NK-92 (cell line): ENCODE data around the gene NNAT.

Experiments used
- DNase-seq: peaks from one replicate; lab custom pipeline; 2025; ENCODE audit not compliant: unreplicated experiment; lab: John Stamatoyannopoulos, UW

Gene NNAT

DNA sequence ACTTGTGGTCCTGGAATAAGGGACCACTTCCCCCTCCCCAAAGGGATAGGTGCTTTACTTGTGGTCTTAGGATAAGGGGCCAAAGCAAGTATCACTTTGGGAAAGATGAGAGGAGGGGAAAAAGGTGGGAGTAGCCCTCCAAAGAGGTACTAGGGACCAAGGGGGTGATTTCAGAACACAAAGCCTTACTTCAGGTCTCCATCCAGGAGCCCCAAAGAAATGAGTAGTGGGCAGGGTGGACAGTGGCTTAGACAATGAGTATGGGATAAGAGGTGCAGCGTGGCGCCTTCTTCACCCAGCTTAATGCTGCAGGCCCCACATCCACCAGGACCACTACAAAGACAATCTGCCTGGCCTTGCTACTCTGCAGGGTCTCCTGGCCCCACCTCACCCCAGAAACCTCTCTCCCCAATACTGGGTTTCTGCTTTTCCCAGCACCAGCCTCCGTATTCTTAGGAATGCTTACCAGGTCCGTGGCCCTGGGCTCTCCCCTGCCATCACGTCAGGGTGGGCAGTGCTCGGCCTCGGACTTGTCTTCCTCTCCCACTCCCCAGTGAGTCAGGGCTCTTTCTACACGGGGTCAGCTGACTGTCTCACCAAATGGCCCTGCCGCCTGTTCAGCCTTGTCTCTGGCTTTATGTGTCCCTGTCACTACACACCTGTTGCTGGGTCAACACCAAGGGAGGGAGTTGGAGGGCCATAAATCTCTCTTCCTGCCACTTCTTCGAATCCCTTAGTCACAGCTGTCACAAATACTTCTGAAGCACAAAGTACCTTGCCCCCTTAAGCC lies 3.1 kb downstream of the NNAT start:
- no peak for DNase-seq

DNA sequence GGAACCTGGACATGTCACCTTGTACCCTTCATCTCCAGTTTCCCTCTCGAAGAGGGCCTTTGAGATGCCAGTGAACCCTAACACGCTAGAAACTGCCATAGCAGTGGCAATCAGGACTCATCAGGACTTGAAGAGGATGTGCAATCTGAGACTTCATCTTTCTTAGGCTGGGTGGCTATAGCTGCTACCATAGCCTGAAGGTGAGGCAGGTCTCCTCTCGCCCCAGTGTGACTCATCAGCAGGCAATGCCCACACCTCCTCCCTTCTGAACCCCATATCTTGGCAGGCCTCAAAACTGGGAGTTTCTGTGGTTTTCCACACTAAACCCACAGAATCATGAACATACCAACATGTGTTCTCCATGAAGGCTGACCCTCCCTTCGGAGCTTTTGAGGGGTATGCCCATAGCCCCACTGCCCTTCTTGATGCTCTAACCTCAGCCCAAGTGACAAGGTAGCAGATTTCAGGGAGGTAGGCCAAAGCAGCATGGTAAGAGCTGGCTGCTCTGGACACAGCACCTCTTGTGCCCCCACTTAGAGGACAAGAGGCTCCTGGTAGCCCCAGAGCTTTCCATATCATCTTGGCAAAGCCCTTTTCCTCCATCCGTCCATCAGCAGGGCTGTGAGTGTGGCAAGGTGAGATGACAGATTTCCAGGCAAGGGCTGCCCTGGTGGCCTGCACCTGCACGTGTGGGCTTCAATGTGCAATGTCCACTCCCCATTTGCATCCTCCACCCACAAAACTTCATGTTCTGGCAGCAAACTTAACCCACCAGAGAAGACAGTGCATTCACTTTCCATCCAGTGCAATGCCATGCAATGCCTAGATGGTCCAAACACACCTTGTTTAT lies 4.0 kb downstream of the NNAT start:
- DNase-seq, result no peak

DNA sequence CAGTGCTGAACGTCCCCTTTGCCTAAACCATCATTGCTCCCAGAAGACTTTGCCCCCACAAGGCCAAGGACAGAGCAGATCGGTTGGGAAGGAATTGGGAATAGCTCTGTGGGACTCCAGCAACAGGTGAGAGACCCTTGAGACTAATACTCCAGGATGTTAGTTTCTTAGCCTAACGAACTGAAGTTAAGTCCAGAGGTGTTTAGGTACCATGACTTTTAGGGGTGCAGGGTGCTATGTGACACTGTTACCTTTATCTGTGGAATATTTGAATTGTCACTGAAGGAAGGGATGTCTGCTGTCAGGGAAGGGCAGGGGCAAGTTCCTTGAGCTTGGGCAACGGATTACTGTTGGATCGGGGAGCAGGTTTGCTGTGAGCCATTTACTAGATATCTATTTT lies 4.8 kb downstream of the NNAT start:
- no peak for DNase-seq

DNA sequence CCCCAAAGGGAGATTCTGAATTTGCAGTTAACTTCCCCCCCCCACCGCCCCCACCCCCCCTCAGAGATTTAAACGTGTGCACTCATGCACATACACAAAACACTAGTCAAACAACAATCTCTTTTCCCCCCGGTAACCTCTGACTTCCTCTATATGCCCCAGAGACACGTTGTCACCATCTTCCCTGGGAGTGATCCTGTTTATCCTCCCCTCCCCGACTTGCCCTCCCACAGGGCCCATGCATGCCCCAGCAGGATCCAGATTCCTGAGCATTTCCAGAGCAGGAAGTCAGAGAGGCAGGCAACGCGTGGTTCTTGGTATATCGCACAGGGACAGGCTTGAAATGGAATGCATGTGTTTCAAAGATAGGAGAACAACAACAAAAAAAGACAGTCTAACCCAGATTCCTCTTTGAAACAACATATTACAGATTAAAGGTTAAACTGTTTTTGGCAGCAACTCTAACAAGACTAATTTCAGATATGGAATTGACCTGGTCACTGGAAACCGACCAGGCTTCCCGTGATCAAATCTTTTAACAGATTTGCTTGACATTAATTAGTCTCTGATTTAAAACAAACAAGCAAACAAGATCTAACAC lies 5.3 kb downstream of the NNAT start:
- no peak for DNase-seq

DNA sequence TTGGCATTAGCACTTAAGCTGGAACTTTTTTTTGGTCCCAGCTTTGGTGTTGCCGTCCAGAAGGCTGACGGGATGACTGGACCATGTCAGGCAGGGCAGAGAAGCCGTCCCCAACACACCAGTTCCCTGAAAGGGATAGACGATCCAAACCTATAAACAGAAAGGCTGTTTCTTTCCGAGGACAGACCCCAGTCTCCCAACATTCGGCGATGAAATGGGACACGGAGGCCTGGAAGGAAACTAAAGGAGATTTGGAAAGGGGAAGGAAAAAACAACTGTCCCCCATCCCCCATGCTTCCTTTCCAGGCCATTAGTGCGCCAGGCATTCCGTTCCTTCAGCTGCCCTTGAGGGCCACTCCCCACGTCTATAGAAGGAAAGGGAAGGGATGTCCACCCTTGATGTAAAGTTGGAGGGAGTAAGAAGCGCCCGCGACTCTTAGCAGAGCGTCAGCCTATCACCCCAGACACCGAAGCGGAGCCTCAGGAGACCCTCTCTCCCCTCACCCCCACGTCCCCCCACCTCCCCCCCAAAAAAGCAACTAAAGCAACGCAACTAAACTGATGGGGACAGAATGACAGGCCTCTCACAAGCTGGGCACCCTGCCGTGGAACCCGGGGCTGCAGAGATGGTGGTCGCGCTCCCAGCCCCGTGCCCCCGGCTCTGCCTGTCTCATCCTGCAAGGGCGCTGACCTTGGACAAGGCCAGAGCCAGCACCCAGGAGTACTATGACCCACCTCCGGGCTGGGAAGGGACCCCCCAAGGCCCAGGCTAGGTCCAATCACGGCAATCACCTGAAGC lies 6.0 kb downstream of the NNAT start:
- no peak for DNase-seq

DNA sequence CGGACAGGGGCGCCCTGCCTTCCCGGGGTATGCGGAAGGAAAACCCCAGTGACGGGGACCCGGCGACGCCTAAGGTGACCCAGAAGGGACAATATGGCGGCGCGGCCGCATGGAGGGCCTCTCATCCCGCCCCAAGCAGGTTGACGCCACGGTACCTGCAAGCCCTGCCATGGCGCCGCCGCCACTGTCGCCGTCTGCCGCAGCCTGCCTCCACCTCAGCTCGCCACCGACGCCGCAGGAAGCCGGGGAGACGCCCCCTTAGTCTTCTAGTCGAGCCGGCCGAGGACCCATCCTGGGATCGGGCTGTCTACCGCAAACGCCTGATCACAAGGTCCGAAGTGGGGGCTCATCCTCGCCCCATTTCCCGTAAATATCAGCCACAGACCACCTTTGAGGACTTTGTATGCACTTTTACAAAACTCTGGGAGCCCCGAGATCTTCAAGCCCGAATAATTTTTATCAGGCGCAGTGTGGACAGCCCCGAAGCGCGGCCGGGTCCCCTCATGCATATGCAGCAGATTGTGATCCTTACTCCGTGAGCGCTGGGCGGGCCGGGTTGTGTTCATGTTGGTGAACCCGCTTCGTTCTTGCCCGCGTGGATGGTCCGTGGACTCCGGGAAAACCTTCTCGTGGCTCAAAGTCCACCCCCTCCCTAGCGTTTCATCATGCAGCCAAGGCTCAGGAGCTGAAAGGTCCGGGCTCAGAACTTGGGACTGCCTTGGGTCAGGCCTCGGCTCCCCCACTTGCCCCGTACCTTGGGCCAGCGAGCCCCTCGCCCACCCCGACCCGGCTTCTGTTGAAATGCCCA lies 6.8 kb downstream of the NNAT start, which contains the start of gene BLCAP:
TSS of gene BLCAP (minus strand) at position 239 of the 808 bp plus-strand sequence. CDS start 8,702 bp downstream, outside the sequence.
- DNase-seq, result peak; percentile 44

DNA sequence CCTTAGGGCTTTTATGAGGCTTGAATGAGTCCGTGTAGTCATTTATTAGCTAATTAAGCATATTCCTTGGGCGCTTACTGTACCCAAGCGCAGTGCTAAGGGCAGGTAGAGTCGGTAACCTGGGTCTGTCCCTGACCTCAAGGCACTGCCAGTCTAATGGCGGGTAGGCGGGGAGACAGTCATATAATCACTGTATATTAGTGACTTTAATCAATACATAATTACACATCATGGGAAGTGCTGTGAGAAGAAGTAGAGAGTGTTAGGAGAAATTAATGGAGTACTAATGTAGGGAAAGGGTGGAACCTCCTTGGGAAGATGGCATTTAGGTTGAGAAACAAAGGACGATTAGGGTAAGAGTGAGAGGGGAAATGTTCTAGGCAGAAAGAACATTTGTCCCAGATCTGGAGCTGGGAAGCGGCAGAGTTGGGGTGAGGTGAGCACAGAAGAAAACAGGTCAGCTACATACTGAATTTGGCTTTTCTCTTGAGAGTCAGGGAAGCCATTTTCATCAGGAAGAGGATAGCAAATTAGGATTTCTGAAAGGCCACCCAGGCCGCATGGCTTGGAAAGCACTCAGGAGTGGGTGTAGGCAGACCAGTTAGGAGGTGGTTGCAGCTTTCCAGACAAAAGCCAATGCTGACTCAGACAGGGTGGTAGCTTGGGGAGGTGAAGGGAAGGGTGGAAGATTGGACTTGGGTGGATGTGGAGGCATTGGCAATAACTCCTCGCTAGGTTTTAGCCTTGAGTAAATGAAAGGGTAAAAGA lies 7.6 kb downstream of the NNAT start:
- no peak for DNase-seq

DNA sequence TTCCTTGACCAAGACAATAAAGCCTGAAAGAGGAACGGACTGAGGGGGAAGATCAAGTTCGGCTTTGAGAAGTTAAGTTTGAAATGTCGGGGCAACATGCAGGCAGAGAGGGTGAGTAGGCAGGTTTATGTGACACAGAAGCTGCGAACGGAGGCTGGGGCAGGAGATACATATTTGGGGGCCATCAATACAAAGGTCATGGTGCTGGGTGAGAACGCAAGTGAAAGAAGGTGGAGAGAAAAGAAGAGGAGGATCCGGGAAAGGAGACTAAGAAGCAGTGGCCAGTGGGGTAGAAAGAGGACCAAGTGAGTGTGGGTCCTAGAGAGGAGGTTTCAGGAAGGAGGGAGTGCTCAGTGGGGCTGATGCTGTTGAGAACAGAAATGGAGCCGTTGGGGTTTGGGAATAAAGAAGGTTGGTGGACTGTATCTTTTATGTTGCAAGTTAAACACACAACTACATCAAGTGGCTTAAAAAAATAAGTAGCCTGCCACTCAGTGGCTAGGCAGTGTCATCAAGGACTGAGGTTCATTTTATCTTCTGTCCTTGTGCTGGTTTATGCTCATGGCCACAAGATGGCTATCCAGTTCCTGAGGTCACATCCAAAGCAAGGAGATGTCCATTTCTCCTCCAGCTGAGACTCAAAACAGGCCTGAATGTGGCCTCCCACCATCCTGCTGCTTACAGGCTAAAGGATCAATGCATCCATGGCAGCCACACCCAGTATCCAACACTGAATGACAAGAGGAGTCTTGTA lies 8.3 kb downstream of the NNAT start:
- DNase-seq, result no peak

DNA sequence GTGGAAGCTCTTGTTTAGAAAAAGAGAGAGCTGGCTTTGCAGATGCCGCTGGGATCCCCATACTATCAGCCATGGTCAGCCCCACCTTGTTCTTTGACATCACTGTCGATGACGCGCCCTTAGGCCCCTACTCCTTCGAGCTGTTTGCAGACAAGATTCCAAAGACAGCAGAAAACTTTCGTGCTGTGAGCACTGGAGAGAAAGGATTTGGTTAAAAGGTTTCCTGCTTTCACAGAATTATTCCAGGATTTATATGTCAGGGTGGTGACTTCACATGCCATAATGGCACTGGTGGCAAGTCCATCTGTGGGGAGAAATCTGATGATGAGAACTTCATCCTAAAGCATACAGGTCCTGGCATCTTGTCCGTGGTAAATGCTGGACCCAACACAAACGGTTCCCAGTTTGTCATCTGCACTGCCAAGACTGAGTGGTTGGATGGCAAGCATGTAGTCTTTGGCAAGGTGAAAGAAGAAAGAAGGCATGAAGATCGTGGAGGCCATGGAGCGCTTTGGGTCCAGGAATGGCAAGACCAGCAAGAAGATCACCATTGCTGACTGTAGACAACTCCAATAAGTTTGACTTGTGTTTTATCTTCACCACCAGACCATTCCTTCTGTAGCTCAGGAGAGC lies 9.0 kb downstream of the NNAT start:
- no peak for DNase-seq

DNA sequence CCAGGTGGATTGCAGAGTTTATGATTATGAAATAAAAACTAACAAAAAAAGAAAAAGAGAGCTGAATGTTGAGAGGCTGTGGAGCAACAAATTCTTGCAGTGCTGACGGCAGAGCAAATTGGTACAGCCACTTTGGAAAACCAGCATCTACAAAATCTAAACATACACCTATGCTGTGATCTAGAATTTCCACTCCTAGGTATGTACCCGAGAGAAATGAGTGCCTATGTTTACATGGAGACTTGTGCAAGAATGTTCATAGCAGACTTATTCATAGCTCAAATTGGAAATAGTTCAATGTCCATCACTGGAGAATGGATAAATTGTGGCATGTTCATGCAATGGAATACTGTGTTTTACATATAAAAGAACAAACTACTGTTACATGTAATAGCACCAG lies 9.6 kb downstream of the NNAT start:
- no peak for DNase-seq

DNA sequence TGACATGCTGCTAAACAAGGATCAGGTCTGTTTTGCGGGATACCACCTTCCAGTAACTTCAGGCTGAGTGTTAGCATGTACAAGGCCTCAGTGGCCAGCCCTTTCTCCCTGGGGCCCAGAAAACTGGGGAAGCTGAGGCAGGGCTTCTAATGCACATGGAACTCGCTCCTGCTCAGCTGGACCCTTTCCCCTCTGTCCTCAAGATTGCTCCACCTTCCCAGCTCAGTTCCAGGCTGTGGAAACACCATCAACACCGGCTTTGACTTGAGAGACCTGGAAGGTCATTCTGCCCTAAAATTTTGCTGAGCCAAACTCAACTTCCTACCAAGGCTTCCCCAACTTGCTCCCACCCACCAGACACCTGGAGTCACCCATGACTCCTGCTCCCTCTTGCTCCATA lies 10.8 kb downstream of the NNAT start:
- DNase-seq, result no peak

DNA sequence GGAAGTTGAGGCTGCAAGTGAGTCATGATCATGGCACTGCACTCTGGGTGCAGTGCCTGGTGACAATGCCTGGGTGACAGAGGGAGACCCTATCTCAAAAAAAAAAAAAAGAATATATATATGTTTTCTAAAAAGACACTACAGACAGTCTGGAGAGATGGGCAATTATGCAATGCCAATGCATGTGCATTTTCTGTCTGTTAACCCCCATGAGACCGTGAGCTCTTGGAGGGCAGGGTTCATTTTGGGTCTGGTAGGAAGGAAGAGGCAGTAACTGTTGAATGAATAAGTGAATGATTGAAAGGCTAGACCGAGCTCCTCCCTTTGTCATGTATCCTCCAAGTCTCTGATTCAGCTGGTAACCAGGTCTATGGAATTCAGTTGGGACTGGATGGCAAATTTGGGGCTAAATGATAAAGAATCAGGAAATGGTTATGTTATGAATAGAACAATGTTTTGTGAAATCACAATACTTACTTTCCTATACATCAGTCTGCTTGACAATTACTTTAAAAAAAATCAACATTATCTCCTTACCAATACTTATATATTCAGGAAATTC lies 12.2 kb downstream of the NNAT start:
- DNase-seq, result no peak

DNA sequence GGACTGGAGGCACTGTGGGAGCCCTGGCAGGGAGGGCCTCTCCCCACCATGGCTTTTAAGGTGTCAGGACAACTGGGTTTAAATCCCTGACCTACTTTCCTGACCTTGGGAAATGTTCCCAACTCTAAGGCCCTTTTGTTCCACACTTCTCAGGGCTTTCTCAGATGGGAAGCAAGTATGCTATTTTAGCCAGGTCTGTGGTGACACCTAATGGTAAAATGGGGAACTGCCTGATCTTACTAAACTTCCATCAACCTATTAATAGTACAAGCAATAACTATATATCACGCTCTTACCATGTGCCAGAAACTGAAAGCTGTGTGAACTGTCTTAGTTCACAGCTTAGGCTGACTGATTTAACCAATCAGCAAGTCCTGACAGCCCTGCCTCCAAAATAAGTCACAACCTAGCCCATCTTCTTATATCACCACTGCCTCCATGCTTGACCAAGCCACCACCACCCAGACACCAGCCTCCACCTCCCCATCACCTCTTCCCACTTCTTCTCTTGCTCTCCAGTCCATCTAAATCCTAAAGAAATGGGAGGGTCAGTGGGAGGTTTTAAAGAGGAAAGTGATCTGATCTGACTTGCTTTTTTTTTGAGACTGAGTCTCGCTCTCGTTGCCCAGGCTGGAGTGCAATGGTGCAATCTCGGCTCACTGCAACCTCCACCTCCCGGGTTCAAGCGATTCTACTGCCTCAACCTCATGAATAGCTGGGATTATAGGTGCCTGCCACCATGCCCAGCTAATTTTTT lies 13.5 kb downstream of the NNAT start:
- DNase-seq, result no peak

DNA sequence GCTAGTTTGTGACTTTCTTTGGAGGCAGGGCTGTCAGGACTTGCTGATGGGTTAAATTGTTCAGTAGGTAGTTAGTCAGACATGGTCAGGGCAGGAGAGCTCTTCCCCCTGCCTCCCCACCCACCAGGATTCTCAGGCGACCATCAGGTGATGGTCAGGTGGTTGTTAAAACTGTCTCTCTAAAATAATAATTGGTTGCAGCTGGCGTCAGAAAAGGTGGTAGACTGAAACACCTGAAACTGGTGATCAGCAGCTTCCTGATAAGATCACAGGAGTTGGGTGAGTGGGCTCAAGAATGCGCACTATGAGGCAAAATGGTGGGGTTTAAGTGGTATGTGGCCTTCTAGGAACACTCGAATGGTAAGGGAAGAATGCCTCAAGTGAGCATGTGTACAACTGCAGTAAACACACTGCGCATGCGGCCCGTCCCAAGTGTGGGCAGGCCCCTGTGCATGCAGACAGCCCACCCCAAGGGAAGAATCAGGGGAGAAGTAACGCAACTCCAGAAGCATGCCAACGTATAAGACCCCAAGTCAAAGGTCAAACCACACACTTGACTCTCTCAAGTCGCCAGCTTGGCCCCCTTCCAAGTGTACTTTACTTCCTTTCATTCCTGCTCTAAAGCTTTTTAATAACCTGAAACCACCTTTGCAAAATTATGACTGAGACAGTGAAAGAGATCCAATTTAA lies 14.5 kb downstream of the NNAT start:
- no peak for DNase-seq

DNA sequence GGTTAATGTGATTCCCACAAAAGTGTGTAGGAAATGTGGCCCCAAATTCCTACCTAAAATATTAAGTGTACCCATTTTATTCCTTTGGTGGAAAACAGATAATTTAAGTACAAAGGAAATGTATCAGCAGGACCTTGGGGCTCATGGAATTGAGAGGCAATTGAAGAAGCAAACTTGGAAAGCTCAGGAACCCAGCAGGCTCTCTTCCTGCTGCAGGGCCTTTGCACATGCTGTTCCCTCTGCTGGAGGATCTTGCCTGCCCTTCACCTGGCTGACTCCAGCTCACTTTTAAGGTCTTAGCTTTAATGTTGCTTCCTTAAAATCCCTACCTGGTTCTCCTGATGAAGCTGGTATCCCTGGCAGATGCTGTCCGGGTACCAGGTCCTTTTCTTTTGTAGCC lies 16.5 kb downstream of the NNAT start:
- DNase-seq, result no peak

DNA sequence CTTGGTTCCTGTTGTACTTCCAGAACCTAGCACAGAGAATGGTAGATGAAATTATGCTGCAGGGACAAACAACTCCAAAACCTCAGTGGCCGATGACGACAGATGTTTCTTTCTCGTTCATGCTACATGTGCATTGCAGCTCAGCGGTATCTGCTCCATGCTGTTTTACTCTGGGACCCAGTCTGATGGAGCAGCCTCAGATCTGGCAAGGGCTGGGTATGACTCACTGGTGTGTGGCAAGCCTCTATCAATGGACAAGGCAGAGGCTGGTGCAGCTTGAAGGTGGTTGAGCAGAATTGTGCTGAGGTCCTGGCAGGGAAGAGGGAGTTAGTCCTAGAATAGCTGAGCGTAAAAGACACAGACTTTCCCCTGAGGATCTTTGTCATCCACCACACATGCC lies 17.0 kb downstream of the NNAT start:
- no peak for DNase-seq

DNA sequence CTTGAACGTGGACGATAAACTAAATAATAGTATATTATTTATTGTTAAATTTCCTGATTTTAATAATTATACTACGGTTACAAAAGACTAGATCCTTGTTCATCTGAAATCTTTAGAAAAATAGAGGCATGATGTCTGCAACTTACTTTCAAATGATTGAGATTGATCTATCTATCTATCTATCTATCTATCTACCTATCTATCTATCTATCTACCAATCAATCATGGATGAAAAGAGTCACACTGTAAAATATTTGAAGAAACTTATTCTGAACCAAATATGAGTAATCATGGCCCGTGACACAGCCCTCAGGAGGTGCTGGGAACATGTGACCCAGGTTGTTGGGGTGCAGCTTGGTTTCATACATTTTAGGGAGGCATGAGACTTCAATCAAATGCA lies 18.4 kb downstream of the NNAT start:
- DNase-seq, result no peak
